Measurements from ENCODE around the gene CREB3L2.

- TF ChIP-seq POLR2AphosphoS5 (IDR thresholded peaks at IDR 0.05; ENCODE audit: low read depth, low read length) (no peak), POLR2A (IDR thresholded peaks at IDR 0.05; ENCODE audit: low read depth, low read length) (no peak)
Observed at GRCh38 chr7:137835486-137836112, 166.3 kb downstream of the CREB3L2 start.

Measured in GM12892 (cell line).